H9 (cell line): Measurements from ENCODE around the gene SIRPB1. TPM values are rescaled to one million over a fixed set of nuclear protein-coding genes. Genes with fewer than 3 reads are reported as not detected.

ENCODE experiments used
- DNase-seq: peaks from one replicate; pipeline ENCODE4 v3.0.0-alpha.2; 2017
- H2AFZ ChIP-seq: one replicate; pipeline ENCODE4 v1.6.1; 2013; ENCODE audit warnings: mild to moderate bottlenecking, low read length, control low read depth, moderate library complexity
- H2AK5ac ChIP-seq: 2 replicates; pipeline ENCODE4 v1.6.1; 2013; ENCODE audit warnings: low read length, control low read depth, mixed read lengths; ENCODE audit not compliant: insufficient read length
- H2BK120ac ChIP-seq: one replicate; pipeline ENCODE4 v1.6.1; 2013; ENCODE audit warnings: low read depth, mild to moderate bottlenecking, low read length, control low read depth, inconsistent platforms; ENCODE audit not compliant: poor library complexity, severe bottlenecking
- H2BK12ac ChIP-seq: 2 replicates; pipeline ENCODE4 v1.6.1; 2013; ENCODE audit warnings: low read length, control low read depth, mixed read lengths, low read depth; ENCODE audit not compliant: insufficient read length
- H2BK15ac ChIP-seq: 2 replicates; pipeline ENCODE4 v1.6.1; 2013; ENCODE audit warnings: low read depth, low read length, control low read depth
- H2BK20ac ChIP-seq: one replicate; pipeline ENCODE4 v1.6.1; 2013; ENCODE audit warnings: low read depth, mild to moderate bottlenecking, low read length, control low read depth, inconsistent platforms; ENCODE audit not compliant: poor library complexity, severe bottlenecking
- H2BK5ac ChIP-seq: 2 replicates; pipeline ENCODE4 v1.6.1; 2013; ENCODE audit warnings: low read length, control low read depth, mixed read lengths; ENCODE audit not compliant: insufficient read length
- H3K14ac ChIP-seq: 2 replicates; pipeline ENCODE4 v1.6.1; 2013; ENCODE audit warnings: low read length, control low read depth; ENCODE audit not compliant: insufficient read depth
- H3K18ac ChIP-seq: 2 replicates; pipeline ENCODE4 v1.6.1; 2013; ENCODE audit warnings: low read depth, mild to moderate bottlenecking, mixed read lengths, low read length, control low read depth; ENCODE audit not compliant: insufficient read length
- H3K23ac ChIP-seq: 2 replicates; pipeline ENCODE4 v1.6.1; 2013; ENCODE audit warnings: low read length, control low read depth, mixed read lengths, low read depth; ENCODE audit not compliant: insufficient read length
- H3K23me2 ChIP-seq: 2 replicates; pipeline ENCODE4 v1.6.1; 2013; ENCODE audit warnings: low read depth, mild to moderate bottlenecking, mixed read lengths, low read length, control low read depth; ENCODE audit not compliant: insufficient read length, poor library complexity, severe bottlenecking
- H3K27ac ChIP-seq: 2 replicates; pipeline ENCODE4 v1.5.1; 2013; ENCODE audit warnings: low read length, control low read depth, mixed read lengths, low read depth; ENCODE audit not compliant: insufficient read length
- H3K27me3 ChIP-seq: 2 replicates; pipeline ENCODE4 v1.6.1; 2013; ENCODE audit warnings: low read length, control low read depth, inconsistent platforms; ENCODE audit not compliant: insufficient read depth
- H3K4ac ChIP-seq: 2 replicates; pipeline ENCODE4 v1.6.1; 2013; ENCODE audit warnings: low read depth, mild to moderate bottlenecking, control low read depth, inconsistent platforms, low read length, moderate library complexity
- H3K4me1 ChIP-seq: 2 replicates; pipeline ENCODE4 v1.6.1; 2013; ENCODE audit warnings: low read length, control low read depth, inconsistent platforms; ENCODE audit not compliant: insufficient read depth
- H3K4me2 ChIP-seq: 2 replicates; pipeline ENCODE4 v1.6.1; 2013; ENCODE audit warnings: low read length, control low read depth, mixed read lengths; ENCODE audit not compliant: insufficient read length, insufficient read depth
- H3K56ac ChIP-seq: 2 replicates; pipeline ENCODE4 v1.6.1; 2013; ENCODE audit warnings: low read depth, mild to moderate bottlenecking, mixed read lengths, low read length, control low read depth; ENCODE audit not compliant: insufficient read length
- H3K79me1 ChIP-seq: 2 replicates; pipeline ENCODE4 v1.6.1; 2013; ENCODE audit warnings: low read depth, mild to moderate bottlenecking, moderate library complexity, low read length, control low read depth, inconsistent platforms; ENCODE audit not compliant: insufficient read depth, poor library complexity, severe bottlenecking
- H3K79me2 ChIP-seq: 2 replicates; pipeline ENCODE4 v1.6.1; 2013; ENCODE audit warnings: low read length, control low read depth, inconsistent platforms; ENCODE audit not compliant: insufficient read depth
- H3K9ac ChIP-seq: 2 replicates; pipeline ENCODE4 v1.6.1; 2013; ENCODE audit warnings: low read length, control low read depth, mixed read lengths; ENCODE audit not compliant: insufficient read length; ENCODE audit errors: extremely low read depth
- H3K9me3 ChIP-seq: one replicate; pipeline ENCODE4 v1.6.1; 2013; ENCODE audit warnings: low read depth, low read length, inconsistent platforms; ENCODE audit not compliant: control insufficient read depth
- H3T11ph ChIP-seq: one replicate; pipeline ENCODE4 v1.6.1; 2013; ENCODE audit warnings: mild to moderate bottlenecking, low read length, control low read depth, inconsistent platforms
- H4K20me1 ChIP-seq: one replicate; pipeline ENCODE4 v1.6.1; 2013; ENCODE audit not compliant: control insufficient read depth, insufficient read length, insufficient read depth
- H4K5ac ChIP-seq: 2 replicates; pipeline ENCODE4 v1.6.1; 2013; ENCODE audit warnings: low read depth, mild to moderate bottlenecking, mixed read lengths, low read length, control low read depth; ENCODE audit not compliant: insufficient read length
- H4K8ac ChIP-seq: replicated peaks from 2 replicates; pipeline ENCODE4 v1.6.1; 2013; ENCODE audit warnings: low read length, control low read depth, mixed read lengths, low read depth; ENCODE audit not compliant: insufficient read length
- H4K91ac ChIP-seq: 2 replicates; pipeline ENCODE4 v1.6.1; 2013; ENCODE audit warnings: low read depth, mild to moderate bottlenecking, moderate library complexity, mixed read lengths, low read length, control low read depth; ENCODE audit not compliant: insufficient read length
- H3K27ac Mint-ChIP-seq, 3 experiments: 2 replicates in 2 of 3; 3 replicates in 1 of 3; pipeline ENCODE4 v1.8.0; 2020 to 2021; ENCODE audit warnings: mixed read lengths in 3 of 3, mild to moderate bottlenecking in 1 of 3, moderate library complexity in 1 of 3
- H3K27me3 Mint-ChIP-seq: 2 replicates; pipeline ENCODE4 v1.8.0; 2021; ENCODE audit warnings: low read depth, mild to moderate bottlenecking, moderate library complexity, mixed read lengths
- H3K36me3 Mint-ChIP-seq, 3 experiments: 2 replicates in 2 of 3; 3 replicates in 1 of 3; pipeline ENCODE4 v1.8.0; 2020 to 2021; ENCODE audit warnings: low read depth in 3 of 3, mixed read lengths in 3 of 3; ENCODE audit not compliant: insufficient read depth in 1 of 3
- H3K4me1 Mint-ChIP-seq, 2 experiments: 2 replicates each; pipeline ENCODE4 v1.8.0; 2020; ENCODE audit warnings: mixed read lengths in 2 of 2
- H3K4me3 Mint-ChIP-seq, 2 experiments: 2 replicates in 1 of 2; 3 replicates in 1 of 2; pipeline ENCODE4 v1.8.0; 2020 to 2021; ENCODE audit warnings: mild to moderate bottlenecking in 2 of 2, mixed read lengths in 2 of 2, moderate library complexity in 1 of 2
- H3K9me3 Mint-ChIP-seq, 2 experiments: 2 replicates in 1 of 2; 3 replicates in 1 of 2; pipeline ENCODE4 v1.8.0; 2020; ENCODE audit warnings: mild to moderate bottlenecking in 2 of 2, mixed read lengths in 2 of 2, moderate library complexity in 1 of 2
- CTCF ChIP-seq: fragments of 200-600 bp; sonication (generic); conservative IDR thresholded peaks from 3 replicates; pipeline ENCODE4 v1.8.0; 2021; ENCODE audit warnings: antibody characterized with exemption, mild to moderate bottlenecking
- WGBS: extraction: QIAGEN DNeasy Blood & Tissue Kit; methylation state at CpG from one replicate; pipeline ENCODE4 v1.1.7; 2013; ENCODE audit warnings: missing lambda C conversion rate, low lambda C conversion rate, mixed read lengths; ENCODE audit not compliant: insufficient read length; ENCODE audit errors: extremely low coverage; 5-methylcytosine and 5-hydroxymethylcytosine counted together
- total RNA-seq: library from RNA; stranded (reverse); gene quantifications from 2 replicates; pipeline ENCODE4 v1.2.1, GENCODE V29; 2021

SIRPB1 gene
- total RNA-seq, 1 experiment from 2014 or later = 1.0 TPM

DNA sequence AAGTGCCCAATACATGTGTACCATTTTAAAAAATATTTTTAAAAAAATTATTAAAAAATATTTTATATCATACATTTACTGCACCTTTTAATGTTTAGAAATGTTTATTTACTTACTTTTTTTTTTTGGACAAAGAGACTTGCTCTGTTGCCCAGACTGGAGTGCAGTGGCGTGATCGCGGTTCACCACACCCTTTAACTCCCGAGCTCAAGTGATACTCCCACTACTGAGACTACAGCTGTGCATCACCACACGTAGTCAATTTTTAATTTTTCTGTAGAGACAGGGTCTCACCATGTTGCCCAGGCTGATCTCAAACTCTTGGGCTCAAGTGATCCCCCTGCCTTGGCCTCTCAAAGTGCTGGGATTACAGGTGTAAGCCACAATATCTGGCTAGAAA lies 47.0 kb upstream of the SIRPB1 start:
- Histone ChIP-seq H4K20me1 (no peaks in the 10 kb centered on the region), H3K4ac (no peak overlapping the region), H3K27me3 (no peaks in the 10 kb centered on the region), H2BK12ac (no peak overlapping the region), H2AK5ac (no peak overlapping the region), H2BK20ac (no peak overlapping the region), H3K9ac (no peak overlapping the region), H3K18ac (no peak overlapping the region), H4K91ac (no peak overlapping the region), H3K14ac (no peak overlapping the region), H3K56ac (no peak overlapping the region), H3K4me1 (no peaks in the 10 kb centered on the region), H2BK15ac (no peak overlapping the region), H2BK120ac (no peak overlapping the region), H3K79me2 (no peaks in the 10 kb centered on the region), H3K23me2 (no peaks in the 10 kb centered on the region), H3K27ac (no peak overlapping the region), H2BK5ac (no peak overlapping the region), H3K4me2 (no peak overlapping the region), H3T11ph (no peak overlapping the region), H3K79me1 (no peaks in the 10 kb centered on the region), H3K23ac (no peak overlapping the region), H2AFZ (no peak overlapping the region), H4K5ac (no peak overlapping the region), H4K8ac (no peak overlapping the region), H3K9me3 (no peaks in the 10 kb centered on the region)
- peaks cover 5 to 13% of the 10 kb centered on the region in 2 experiments for H3K4me1 Mint-ChIP-seq
- H3K4me3 Mint-ChIP-seq = no peak overlapping the region
- H3K9me3 Mint-ChIP-seq = peaks cover 14 to 18% of the 10 kb centered on the region in 2 experiments
- TF ChIP-seq CTCF = no peak
- H3K27me3 Mint-ChIP-seq = peaks cover 25% of the 10 kb centered on the region
- H3K27ac Mint-ChIP-seq = no peak overlapping the region
- H3K36me3 Mint-ChIP-seq = peaks cover 3 to 12% (median 6%) of the 10 kb centered on the region in 3 experiments; a peak in 5 of 7 replicates
- DNase-seq = no peak
- WGBS = no CpG with 5 or more reads among the region's 5 CpGs
